ENCODE results near the gene MAP3K13. TPM values are rescaled to one million over a fixed set of nuclear protein-coding genes. Genes with fewer than 3 reads are reported as not detected.

Gene MAP3K13
- total and polyA plus RNA-seq, 10 of the 15 experiments (the other 5 are each of a cell fraction or from before 2014, with no cell fraction given), result 10.5 to 70.8 (median 26.8) TPM

GRCh38 chr3:185486394-185486793 lies 123.5 kb downstream of the MAP3K13 start:
- H2AFZ ChIP-seq (ENCODE audit: control insufficient read depth, low read depth, low read length), result no peak overlapping the region
- ATAC-seq (no peak), FAIRE-seq (no peak), DNase-seq (ENCODE audit: low read depth, low spot score) (no peak)
- no peak for TF ChIP-seq SMC3 (IDR thresholded peaks at IDR 0.05; ENCODE audit: borderline replicate concordance, low read length)
- TF ChIP-seq RELA (IDR thresholded peaks at IDR 0.05; ENCODE audit: borderline replicate concordance, partially characterized antibody), result no peak
- TF ChIP-seq IRF5 (IDR thresholded peaks at IDR 0.05; ENCODE audit: borderline replicate concordance), result no peak
- no peak for TF ChIP-seq CHD4 (IDR thresholded peaks at IDR 0.05)
- TF ChIP-seq PAX5 (IDR thresholded peaks at IDR 0.05; ENCODE audit: borderline replicate concordance, low read depth, low read length), result no peak
- TF ChIP-seq EP300 (IDR thresholded peaks at IDR 0.05; ENCODE audit: borderline replicate concordance in 1 of 2, control insufficient read depth in 1 of 2, low read depth in 2 of 2, low read length in 2 of 2), result no peak
- no peak for TF ChIP-seq CHD1 (IDR thresholded peaks at IDR 0.05; ENCODE audit: low read depth, low read length)
- no peak for TF ChIP-seq ATF7 (IDR thresholded peaks at IDR 0.05; ENCODE audit: low read depth)
- TF ChIP-seq ZZZ3 (IDR thresholded peaks at IDR 0.05; ENCODE audit: control insufficient read depth, insufficient read length, low read depth), result no peak
- TF ChIP-seq NFYB (IDR thresholded peaks at IDR 0.05; ENCODE audit: insufficient read depth, low read depth, low read length), result no peak
- no peak for TF ChIP-seq ZNF592 (IDR thresholded peaks at IDR 0.05)
- TF ChIP-seq DPF2 (IDR thresholded peaks at IDR 0.05), result no peak
- TF ChIP-seq ZNF274 (IDR thresholded peaks at IDR 0.05; ENCODE audit: insufficient read depth, insufficient read length), result no peak
- no peak for TF ChIP-seq TCF7 (IDR thresholded peaks at IDR 0.05; ENCODE audit: borderline replicate concordance)
- no peak for TF ChIP-seq MEF2A (IDR thresholded peaks at IDR 0.05; ENCODE audit: insufficient read depth, low read depth, low read length)
- H3K79me2 ChIP-seq (ENCODE audit: control insufficient read depth, insufficient read depth, low read length), result no peaks in the 10 kb centered on the region
- H3K9ac ChIP-seq (ENCODE audit: control insufficient read depth, insufficient read depth, low read length), result no peak overlapping the region
- ChIA-PET POLR2A (no interaction called here), SMC1A (ENCODE audit: uncharacterized antibody, unreplicated experiment) (interaction anchor here (1.2 kb wide), 1 partner anchor 67 kb away, joined by 3 read pairs; no protein-coding TSS in a partner anchor), CTCF (interaction anchor here (0.6 to 1.2 kb wide), 3 partner anchors 18 to 174 kb away, joined by 3 to 4 read pairs (median 3); no protein-coding TSS in a partner anchor), RAD21 (ENCODE audit: unreplicated experiment) (interaction anchor here (1.3 kb wide), 1 partner anchor 11 kb away, joined by 3 read pairs; no protein-coding TSS in a partner anchor)
- WGBS (ENCODE audit: insufficient coverage, insufficient replicate concordance, low lambda C conversion rate, missing lambda C conversion rate), result 98% methylated on average over 5 of the region's 5 CpGs
- no peaks in the 10 kb centered on the region for H3K27me3 ChIP-seq (replicated peaks in 1 of 2; ENCODE audit: control insufficient read depth in 2 of 2, insufficient read depth in 2 of 2, low read length in 1 of 2)
- no peak overlapping the region for H3K4me3 ChIP-seq
- in situ Hi-C loops (cut with MboI), result no loop called here
- no peak overlapping the region for H3K4me2 ChIP-seq (ENCODE audit: control insufficient read depth, insufficient read depth)
- BruUV-seq (replicated peaks), result no TSS peak
- intact Hi-C loops (cut with micrococcal nuclease; ENCODE audit: unreplicated experiment), result no loop called here
- H4K20me1 ChIP-seq (ENCODE audit: control insufficient read depth, insufficient read depth), result no peaks in the 10 kb centered on the region
- no peaks in the 10 kb centered on the region for H3K9me3 ChIP-seq (replicated peaks; ENCODE audit: control insufficient read depth, insufficient read depth, low read length)
- H3K27ac ChIP-seq (ENCODE audit: control insufficient read depth, insufficient read depth), result no peak overlapping the region
- H3K4me1 ChIP-seq (ENCODE audit: control insufficient read depth, insufficient read depth, low read length), result no peaks in the 10 kb centered on the region
- H3K36me3 ChIP-seq (ENCODE audit: control insufficient read depth in 2 of 2, insufficient read depth in 2 of 2, low read length in 1 of 2), result peaks cover 7 to 13% of the 10 kb centered on the region in 2 experiments; a peak in 3 of 4 replicates

Data from GM12878 (cell line).